Mucosa of descending colon (tissue), 3 donors: Measurements from ENCODE around the gene CYLD. TPM values are rescaled to one million over a fixed set of nuclear protein-coding genes. Genes with fewer than 3 reads are reported as not detected.

Experiments
- ATAC-seq: fragments of 200-7000 bp; cut with Tn5 transposase; one replicate; pipeline ENCODE4 v1.9.1; 2020; ENCODE audit warnings: mild to moderate bottlenecking, moderate library complexity
- DNase-seq, 3 donors: peaks; one replicate each; pipeline ENCODE4 v3.0.0-alpha.2; 2020
- H3K36me3 ChIP-seq: fragments of 200-600 bp; one replicate; pipeline ENCODE4 v1.8.0; 2021; ENCODE audit warnings: low read depth, mild to moderate bottlenecking
- H3K4me1 ChIP-seq: fragments of 200-600 bp; one replicate; pipeline ENCODE4 v1.8.0; 2021; ENCODE audit warnings: low read depth, mild to moderate bottlenecking
- H3K4me3 ChIP-seq: fragments of 200-600 bp; one replicate; pipeline ENCODE4 v1.8.0; 2021; ENCODE audit warnings: mild to moderate bottlenecking
- H3K9me3 ChIP-seq: fragments of 200-600 bp; one replicate; pipeline ENCODE4 v1.8.0; 2021; ENCODE audit warnings: mild to moderate bottlenecking
- intact Hi-C, 2 donors: fragments of 100-400 bp; cut with DNase I in 1 of 2; cut with micrococcal nuclease in 1 of 2; formaldehyde crosslinking; loops; one replicate each; pipeline versions ENCODE4 v1.11.0 to v1.11.1; 2022; cut with DNase I, micrococcal nuclease
- long read RNA-seq, 2 donors: library from polyadenylated mRNA; unstranded; transcript quantifications; one replicate each; pipeline ENCODE4 v2.0.0, GENCODE V29; 2019 to 2021
- total RNA-seq, 3 donors: library from RNA; stranded (reverse); fragmentation: NEBNext Ultra II Directional in 2 of 3; extraction: Animal tissue kit (Norgen Biotek cat#: 25700) in 2 of 3; gene quantifications; one replicate each; pipeline versions ENCODE4 v1.2.1 to v1.2.4, GENCODE V29; 2021 to 2023
- TF ChIP-seq, protein P1 (sequence below): fragments of 200-600 bp; IDR thresholded peaks from one replicate; pipeline ENCODE4 v1.8.0; 2022; ENCODE audit warnings: antibody characterized with exemption, mild to moderate bottlenecking
- donor health status: DM: no; HTN: no; CAD: no; lungs with moderate emphysema.
- donor health status: DM: no; HTN: no; CAD: no.
- donor health status: DM: no; HTN: yes; CAD: no.

The CYLD gene
- 10 to 100 TPM; 24.7 to 44.4 (median 35.5) TPM for total RNA-seq
- long read RNA-seq, donor 1, transcript CYLD-214 (18 exons, 3,513 nt) = major isoform, 8 of 32 reads
- long read RNA-seq, donor 1, partial matches to known transcripts = 9 of 32 reads
- long read RNA-seq, donor 1, other reads (novel, unspliced or antisense) = 14 of 32 reads
- long read RNA-seq, donor 2, partial matches to known transcripts = 4 of 6 reads
- long read RNA-seq, donor 2, other reads (novel, unspliced or antisense) = 1 of 6 reads

DNA sequence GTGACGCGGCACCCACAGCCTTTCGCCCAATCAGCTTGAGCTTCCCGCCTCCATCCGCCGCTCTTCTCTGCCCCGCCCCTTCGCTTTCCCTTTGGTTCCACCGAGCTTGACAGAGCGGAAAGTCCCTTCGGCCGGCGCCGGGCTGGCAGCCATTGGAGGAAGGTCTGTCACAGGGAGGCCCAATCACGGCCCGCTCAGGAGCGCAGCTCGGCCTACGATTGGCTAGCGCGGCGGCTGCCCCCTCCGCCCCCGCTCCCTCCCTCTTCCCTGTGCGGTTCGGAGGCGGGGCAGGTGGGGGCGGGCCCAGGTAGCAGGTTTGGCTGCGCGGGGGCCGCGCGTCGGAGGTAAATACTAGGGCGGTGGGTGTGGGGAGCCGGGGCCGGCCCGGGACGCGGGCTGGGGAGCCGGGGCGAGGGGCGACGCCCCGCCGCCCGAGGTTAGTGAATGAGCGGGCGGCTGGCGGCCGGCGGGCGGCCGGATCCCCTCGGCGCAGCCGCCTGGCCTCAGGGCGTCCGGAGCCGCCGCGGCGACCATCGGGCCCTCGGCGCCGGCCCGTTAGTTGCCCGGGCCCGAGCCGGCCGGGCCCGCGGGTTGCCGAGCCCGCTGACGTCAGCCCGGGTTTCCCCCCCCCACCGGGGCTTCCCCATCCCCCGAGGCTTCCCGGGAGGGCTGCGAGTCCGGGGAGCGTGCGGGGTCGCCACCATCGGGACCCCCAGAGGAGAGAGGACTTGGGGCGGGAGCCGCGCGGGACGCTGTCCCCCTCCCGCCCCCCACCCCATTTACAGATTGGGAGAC is at the start of gene CYLD:
Gene CYLD (plus strand): TSS at position 306 of the 795 bp plus-strand sequence. CDS start 7,613 bp downstream, outside the sequence.
- TF ChIP-seq, protein P1, sequence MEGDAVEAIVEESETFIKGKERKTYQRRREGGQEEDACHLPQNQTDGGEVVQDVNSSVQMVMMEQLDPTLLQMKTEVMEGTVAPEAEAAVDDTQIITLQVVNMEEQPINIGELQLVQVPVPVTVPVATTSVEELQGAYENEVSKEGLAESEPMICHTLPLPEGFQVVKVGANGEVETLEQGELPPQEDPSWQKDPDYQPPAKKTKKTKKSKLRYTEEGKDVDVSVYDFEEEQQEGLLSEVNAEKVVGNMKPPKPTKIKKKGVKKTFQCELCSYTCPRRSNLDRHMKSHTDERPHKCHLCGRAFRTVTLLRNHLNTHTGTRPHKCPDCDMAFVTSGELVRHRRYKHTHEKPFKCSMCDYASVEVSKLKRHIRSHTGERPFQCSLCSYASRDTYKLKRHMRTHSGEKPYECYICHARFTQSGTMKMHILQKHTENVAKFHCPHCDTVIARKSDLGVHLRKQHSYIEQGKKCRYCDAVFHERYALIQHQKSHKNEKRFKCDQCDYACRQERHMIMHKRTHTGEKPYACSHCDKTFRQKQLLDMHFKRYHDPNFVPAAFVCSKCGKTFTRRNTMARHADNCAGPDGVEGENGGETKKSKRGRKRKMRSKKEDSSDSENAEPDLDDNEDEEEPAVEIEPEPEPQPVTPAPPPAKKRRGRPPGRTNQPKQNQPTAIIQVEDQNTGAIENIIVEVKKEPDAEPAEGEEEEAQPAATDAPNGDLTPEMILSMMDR = no peak

DNA sequence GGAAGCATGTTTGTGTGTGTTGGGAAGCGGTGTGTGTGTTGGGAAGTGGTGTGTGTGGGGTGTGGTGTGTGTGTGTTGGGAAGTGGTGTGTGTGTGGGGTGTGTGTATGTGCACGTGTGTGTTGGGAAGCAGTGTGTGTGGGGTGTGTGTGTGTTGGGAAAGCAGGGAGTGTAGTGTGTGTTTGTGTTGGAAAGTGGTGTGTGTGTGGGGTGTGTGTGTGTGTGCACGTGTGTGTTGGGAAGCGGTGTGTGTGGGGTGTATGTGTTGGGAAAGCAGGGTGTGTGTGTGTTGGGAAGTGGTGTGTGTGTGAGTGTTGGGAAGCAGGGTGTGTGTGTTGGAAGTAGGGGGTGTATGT is 49.3 kb upstream of the CYLD start:
- DNase-seq (no peak), ATAC-seq (no peak)
- TF ChIP-seq, protein P1 = no peak
- intact Hi-C loops = no loop called here
- no peaks in the 10 kb centered on the region for H3K36me3 ChIP-seq
- no peaks in the 10 kb centered on the region for H3K9me3 ChIP-seq
- no peak overlapping the region for H3K4me3 ChIP-seq
- H3K4me1 ChIP-seq = peaks cover 20% of the 10 kb centered on the region

More for the DNA sequence above, at the start of gene CYLD:
- intact Hi-C loops = no loop called here
- ATAC-seq (peak; percentile 96), DNase-seq (peak; percentile 99 to 100 (median 99))
- H3K4me3 ChIP-seq = peak within 1 kb of the TSS; percentile 82
- H3K36me3 ChIP-seq = peaks cover 5% of the 10 kb centered on the region
- H3K4me1 ChIP-seq = peaks cover 11% of the 10 kb centered on the region
- H3K9me3 ChIP-seq = no peaks in the 10 kb centered on the region

DNA sequence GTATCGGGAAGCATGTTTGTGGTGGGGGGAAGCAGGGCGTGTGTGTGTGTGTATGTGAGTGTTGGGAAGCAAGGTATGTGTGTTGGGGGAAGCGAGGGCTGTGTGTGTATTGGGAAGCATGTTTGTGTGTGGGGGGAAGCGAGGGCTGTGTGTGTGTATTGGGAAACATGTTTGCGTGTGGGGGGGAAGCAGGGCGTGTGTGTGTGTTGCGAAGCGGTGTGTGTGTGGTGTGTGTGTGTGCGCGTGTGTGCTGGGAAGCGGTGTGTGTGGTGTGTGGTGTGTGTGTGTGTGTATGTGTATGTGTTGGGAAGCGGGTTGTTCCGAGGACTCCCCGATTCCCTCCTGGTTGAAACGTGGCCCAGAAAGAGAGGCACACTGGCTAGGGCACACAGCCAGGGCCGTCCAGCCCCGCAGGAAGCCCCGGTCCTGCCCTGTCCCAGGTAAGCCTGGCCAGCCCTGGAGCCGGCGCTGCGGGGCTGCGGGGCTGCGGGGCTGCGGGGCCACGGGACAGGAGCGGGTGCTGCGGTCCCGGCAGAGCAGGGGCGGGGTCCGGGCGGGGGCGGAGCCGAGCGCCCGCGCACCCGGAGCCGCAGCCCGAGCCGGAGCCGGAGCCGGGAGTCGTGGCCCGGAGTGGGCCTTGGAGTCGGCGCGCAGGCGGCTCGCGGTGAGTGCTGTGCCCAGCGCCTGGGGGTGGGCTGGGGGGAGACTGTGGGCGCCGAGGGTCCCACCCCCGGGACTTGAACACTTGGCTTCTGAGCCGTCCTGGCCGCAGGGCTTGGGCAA is 48.7 kb upstream of the CYLD start, which contains the start of gene NOD2:
Gene NOD2 (plus strand): TSS at position 608 of the 783 bp plus-strand sequence. CDS start 5,890 bp downstream, outside the sequence.
- no peaks in the 10 kb centered on the region for H3K9me3 ChIP-seq
- intact Hi-C loops = no loop called here
- DNase-seq (peak; percentile 20 to 61 (median 46)), ATAC-seq (peak; percentile 49)
- TF ChIP-seq, protein P1 = no peak
- H3K4me1 ChIP-seq = peaks cover 20% of the 10 kb centered on the region
- H3K36me3 ChIP-seq = no peaks in the 10 kb centered on the region
- H3K4me3 ChIP-seq = no peak within 1 kb of the TSS

DNA sequence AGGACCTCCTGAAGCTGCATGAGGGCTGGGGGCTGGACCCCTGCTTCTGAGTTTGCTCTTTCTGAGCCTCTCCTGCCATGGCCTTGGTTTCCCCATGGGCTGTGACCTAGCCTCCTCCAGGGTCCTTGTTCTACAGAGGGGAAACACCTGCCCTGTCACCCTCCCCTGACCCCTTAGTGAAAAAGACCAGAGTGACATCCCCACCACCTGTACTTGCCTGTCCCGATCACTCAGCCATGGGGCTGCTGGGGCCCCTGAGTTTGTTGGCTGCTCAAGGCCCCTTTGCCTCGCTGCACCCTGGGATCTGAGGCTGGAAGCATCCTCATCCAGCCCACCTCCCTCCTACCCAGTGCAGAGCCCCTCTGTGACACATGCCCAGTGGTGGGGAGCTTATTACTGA is 47.7 kb upstream of the CYLD start:
- DNase-seq (no peak), ATAC-seq (no peak)
- intact Hi-C loops = no loop called here
- Histone ChIP-seq H3K9me3 (no peaks in the 10 kb centered on the region), H3K4me3 (no peak overlapping the region), H3K36me3 (no peaks in the 10 kb centered on the region), H3K4me1 (peaks cover 20% of the 10 kb centered on the region)
- TF ChIP-seq, protein P1 = no peak
